H1 (cell line): ENCODE results near the gene BABAM1. TPM values are rescaled to one million over a fixed set of nuclear protein-coding genes. Genes with fewer than 3 reads are reported as not detected.
A peak's percentile ranks its signal among the peaks of the same experiment; 100 is the strongest.

ENCODE experiments used
- BCL11A ChIP-seq, 2 experiments: IDR thresholded peaks; one replicate each; pipeline ENCODE4 v1.6.1; 2011; ENCODE audit warnings: low read depth in 2 of 2, low read length in 2 of 2, mild to moderate bottlenecking in 2 of 2
- CHD2 ChIP-seq: IDR thresholded peaks from 2 replicates; pipeline ENCODE4 v1.6.1; 2012; ENCODE audit warnings: low read length, improper control_type of control experiment
- EP300 ChIP-seq, 2 experiments: IDR thresholded peaks; 1 replicate in 1 of 2; 2 replicates in 1 of 2; pipeline ENCODE4 v1.6.1; 2011 to 2012; ENCODE audit warnings: low read depth in 2 of 2, low read length in 2 of 2, mild to moderate bottlenecking in 2 of 2, borderline replicate concordance in 1 of 2, inconsistent platforms in 1 of 2, moderate library complexity in 1 of 2
- POLR2AphosphoS5 ChIP-seq: IDR thresholded peaks from 2 replicates; pipeline ENCODE4 v1.6.1; 2011; ENCODE audit warnings: low read depth, low read length
- RBBP5 ChIP-seq: IDR thresholded peaks from 2 replicates; pipeline ENCODE4 v1.7.1; 2012; ENCODE audit warnings: low read depth, mild to moderate bottlenecking, inconsistent platforms, low read length, moderate library complexity, borderline replicate concordance
- SP1 ChIP-seq: IDR thresholded peaks from 2 replicates; pipeline ENCODE4 v1.6.1; 2011; ENCODE audit warnings: low read depth, low read length
- TAF1 ChIP-seq: IDR thresholded peaks from 2 replicates; pipeline ENCODE4 v1.6.1; 2011; ENCODE audit warnings: mild to moderate bottlenecking, low read depth, low read length
- TAF7 ChIP-seq: optimal IDR thresholded peaks from 2 replicates; pipeline ENCODE3; 2011; ENCODE audit warnings: low read depth, mild to moderate bottlenecking, inconsistent platforms, low read length, moderate library complexity, borderline replicate concordance
- polyA plus RNA-seq, 7 experiments: library from polyadenylated mRNA; depleted of rRNA in 3 of 7; stranded (reverse) in 5 of 7; unstranded in 2 of 7; fragments of >200 nt in 5 of 7; fragments of 200-250 nt in 2 of 7; gene quantifications; 1 replicate in 5 of 7; 2 replicates in 1 of 7; 4 replicates in 1 of 7; pipeline versions ENCODE4 v1.2.1 to v1.2.3, GENCODE V29; 2011 to 2013; ENCODE audit warnings: missing spikeins in 2 of 7, mixed read lengths in 2 of 7
- total RNA-seq: library from RNA; stranded (reverse); fragmentation: NEBNext Ultra II Directional; extraction: Animal tissue kit (Norgen Biotek cat#: 25700); gene quantifications from 2 replicates; pipeline ENCODE4 v1.2.1, GENCODE V29; 2021

BABAM1 gene
- total and polyA plus RNA-seq, 2 of the 8 experiments (the other 6 are each of a cell fraction or from before 2014, with no cell fraction given): 127 to 133 TPM

- TF ChIP-seq SP1 (peak; percentile 55; the same call in 1 of the 2 replicates), TAF1 (peak; percentile 79), EP300 (IDR thresholded peaks at IDR 0.05; ENCODE audit: borderline replicate concordance in 1 of 2, low read depth in 2 of 2, low read length in 2 of 2) (no peak), POLR2AphosphoS5 (peak; percentile 80), TAF7 (no peak), BCL11A (IDR thresholded peaks at IDR 0.05; ENCODE audit: low read depth in 2 of 2, low read length in 2 of 2) (no peak), RBBP5 (peak; percentile 77; the same call in 1 of the 2 replicates), CHD2 (peak; percentile 38; the same call in 1 of the 2 replicates)
Measured at GRCh38 chr19:17327654-17328516, 60.6 kb downstream of the BABAM1 start (continued).

Other genes with a start within 250 kb of the BABAM1 start
- 9.2 and 11.1 TPM in 2 replicates for gene CPAMD8, start 240.6 kb upstream of the BABAM1 start, total RNA-seq
- 6.1 and 11.2 TPM in 2 replicates for gene CPAMD8, start 240.6 kb upstream of the BABAM1 start, polyA plus RNA-seq (2011; rRNA removed)
- 23.2 and 23.5 TPM in 2 replicates for gene HAUS8, start 192.0 kb upstream of the BABAM1 start, total RNA-seq
- 18.4 and 18.9 TPM in 2 replicates for gene HAUS8, start 192.0 kb upstream of the BABAM1 start, polyA plus RNA-seq (2011; rRNA removed)
- gene MYO9B, start 191.7 kb upstream of the BABAM1 start, total RNA-seq: 76.8 and 77.1 TPM in 2 replicates
- 27.6 and 40.0 TPM in 2 replicates for gene MYO9B, start 191.7 kb upstream of the BABAM1 start, polyA plus RNA-seq (2011; rRNA removed)
- 8.7 and 11.8 TPM in 2 replicates for gene USE1, start 52.1 kb upstream of the BABAM1 start, total RNA-seq
- 13.9 and 16.6 TPM in 2 replicates for gene USE1, start 52.1 kb upstream of the BABAM1 start, polyA plus RNA-seq (2011; rRNA removed)
- gene OCEL1, start 41.2 kb upstream of the BABAM1 start, total RNA-seq: 32.1 and 32.6 TPM in 2 replicates
- gene OCEL1, start 41.2 kb upstream of the BABAM1 start, polyA plus RNA-seq (2011; rRNA removed): 13.3 and 20.2 TPM in 2 replicates
- 114 and 121 TPM in 2 replicates for gene NR2F6, start 21.5 kb upstream of the BABAM1 start, total RNA-seq
- gene NR2F6, start 21.5 kb upstream of the BABAM1 start, polyA plus RNA-seq (2011; rRNA removed): 99.7 and 147 TPM in 2 replicates
- 6.5 and 7.5 TPM in 2 replicates for gene USHBP1, start 2.7 kb upstream of the BABAM1 start, total RNA-seq
- gene USHBP1, start 2.7 kb upstream of the BABAM1 start, polyA plus RNA-seq (2011; rRNA removed): 5.0 and 5.7 TPM in 2 replicates
- 6.1 and 6.8 TPM in 2 replicates for gene ANKLE1, start 14.5 kb downstream of the BABAM1 start, total RNA-seq
- 9.6 and 14.2 TPM in 2 replicates for gene ANKLE1, start 14.5 kb downstream of the BABAM1 start, polyA plus RNA-seq (2011; rRNA removed)
- gene ABHD8, start 36.0 kb downstream of the BABAM1 start, total RNA-seq: 11.3 and 14.5 TPM in 2 replicates
- gene ABHD8, start 36.0 kb downstream of the BABAM1 start, polyA plus RNA-seq (2011; rRNA removed): 18.7 and 28.5 TPM in 2 replicates
- gene MRPL34, start 38.4 kb downstream of the BABAM1 start, total RNA-seq: 99.6 and 100 TPM in 2 replicates
- 91.9 and 123 TPM in 2 replicates for gene MRPL34, start 38.4 kb downstream of the BABAM1 start, polyA plus RNA-seq (2011; rRNA removed)
- gene DDA1, start 42.1 kb downstream of the BABAM1 start, total RNA-seq: 34.5 and 35.9 TPM in 2 replicates
- 29.2 and 30.0 TPM in 2 replicates for gene DDA1, start 42.1 kb downstream of the BABAM1 start, polyA plus RNA-seq (2011; rRNA removed)
- 20.7 and 21.4 TPM in 2 replicates for gene ANO8, start 67.4 kb downstream of the BABAM1 start, total RNA-seq
- 9.5 and 17.3 TPM in 2 replicates for gene ANO8, start 67.4 kb downstream of the BABAM1 start, polyA plus RNA-seq (2011; rRNA removed)
- 52.7 and 56.0 TPM in 2 replicates for gene GTPBP3, start 70.1 kb downstream of the BABAM1 start, total RNA-seq
- 30.4 and 50.7 TPM in 2 replicates for gene GTPBP3, start 70.1 kb downstream of the BABAM1 start, polyA plus RNA-seq (2011; rRNA removed)
- gene PLVAP, start 109.9 kb downstream of the BABAM1 start, total RNA-seq: 0.27 TPM in 1 of 2 replicates, not detected in the other
- 0.32 and 0.35 TPM in 2 replicates for gene PLVAP, start 109.9 kb downstream of the BABAM1 start, polyA plus RNA-seq (2011; rRNA removed)
- gene CCDC194, start 126.8 kb downstream of the BABAM1 start, total RNA-seq: not detected in 2 replicates
- gene CCDC194, start 126.8 kb downstream of the BABAM1 start, polyA plus RNA-seq (2011; rRNA removed): 0.33 and 0.74 TPM in 2 replicates
- gene BST2, start 138.2 kb downstream of the BABAM1 start, total RNA-seq: 16.8 and 18.1 TPM in 2 replicates
- gene BST2, start 138.2 kb downstream of the BABAM1 start, polyA plus RNA-seq (2011; rRNA removed): 72.8 and 117 TPM in 2 replicates
- 36.8 and 37.9 TPM in 2 replicates for gene MVB12A, start 152.6 kb downstream of the BABAM1 start, total RNA-seq
- 76.6 and 97.7 TPM in 2 replicates for gene MVB12A, start 152.6 kb downstream of the BABAM1 start, polyA plus RNA-seq (2011; rRNA removed)
- 1.4 and 1.6 TPM in 2 replicates for gene TMEM221, start 181.2 kb downstream of the BABAM1 start, total RNA-seq
- gene TMEM221, start 181.2 kb downstream of the BABAM1 start, polyA plus RNA-seq (2011; rRNA removed): 2.0 and 2.9 TPM in 2 replicates
- gene NXNL1, start 193.5 kb downstream of the BABAM1 start, total RNA-seq: not detected in 2 replicates
- gene NXNL1, start 193.5 kb downstream of the BABAM1 start, polyA plus RNA-seq (2011; rRNA removed): not detected in 2 replicates
- gene SLC27A1, start 203.1 kb downstream of the BABAM1 start, total RNA-seq: 7.3 and 7.5 TPM in 2 replicates
- 9.1 and 12.2 TPM in 2 replicates for gene SLC27A1, start 203.1 kb downstream of the BABAM1 start, polyA plus RNA-seq (2011; rRNA removed)
- gene PGLS, start 244.2 kb downstream of the BABAM1 start, total RNA-seq: 67.5 and 72.8 TPM in 2 replicates
- gene PGLS, start 244.2 kb downstream of the BABAM1 start, polyA plus RNA-seq (2011; rRNA removed): 164 and 193 TPM in 2 replicates